NCI-H128 (cell line): ENCODE measurements around the gene CCL5.

Experiments used
- DNase-seq: peaks from one replicate; lab custom pipeline; 2025; ENCODE audit not compliant: unreplicated experiment; lab: John Stamatoyannopoulos, UW

CCL5 gene

DNA sequence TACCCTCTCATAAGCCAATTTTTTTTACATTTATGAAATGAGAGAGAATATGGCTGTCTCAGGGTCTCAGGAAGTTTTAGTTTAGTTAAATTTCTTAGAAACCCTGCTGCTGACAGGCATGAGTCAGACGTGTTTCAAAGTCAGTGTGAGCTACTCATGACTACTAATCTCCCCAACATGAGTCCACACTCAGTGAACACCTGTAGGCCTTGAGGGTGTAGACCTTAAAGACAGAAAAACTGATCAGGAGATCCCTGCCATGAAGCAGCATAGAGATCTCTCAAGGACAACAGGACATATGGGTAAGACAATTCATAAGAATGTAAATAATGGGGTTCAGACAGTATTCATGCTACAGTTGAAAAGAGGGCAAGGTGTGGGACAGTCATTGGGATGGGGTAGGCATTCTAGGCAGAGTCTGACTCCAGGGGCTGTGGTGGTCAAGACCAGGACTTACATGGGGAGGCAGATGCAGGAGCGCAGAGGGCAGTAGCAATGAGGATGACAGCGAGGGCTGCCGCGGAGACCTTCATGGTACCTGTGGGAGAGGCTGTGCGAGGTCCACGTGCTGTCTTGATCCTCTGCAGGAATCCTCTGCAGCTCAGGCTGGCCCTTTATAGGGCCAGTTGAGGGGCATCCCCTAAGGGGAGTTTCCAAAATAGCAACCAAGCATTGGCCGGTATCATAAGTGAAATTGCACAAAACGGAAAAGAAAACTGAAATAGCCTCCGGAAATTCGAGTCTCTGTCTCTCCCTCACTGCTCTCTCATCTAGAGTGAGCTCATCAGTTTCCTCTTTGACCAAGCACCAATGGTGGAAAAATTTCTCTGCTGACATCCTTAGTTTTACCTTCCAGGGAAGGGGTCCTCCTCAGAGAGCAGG is at the start of gene CCL5:
Gene CCL5, minus strand, starts transcription at position 588 of the 882 bp plus-strand sequence.
- no peak for DNase-seq

DNA sequence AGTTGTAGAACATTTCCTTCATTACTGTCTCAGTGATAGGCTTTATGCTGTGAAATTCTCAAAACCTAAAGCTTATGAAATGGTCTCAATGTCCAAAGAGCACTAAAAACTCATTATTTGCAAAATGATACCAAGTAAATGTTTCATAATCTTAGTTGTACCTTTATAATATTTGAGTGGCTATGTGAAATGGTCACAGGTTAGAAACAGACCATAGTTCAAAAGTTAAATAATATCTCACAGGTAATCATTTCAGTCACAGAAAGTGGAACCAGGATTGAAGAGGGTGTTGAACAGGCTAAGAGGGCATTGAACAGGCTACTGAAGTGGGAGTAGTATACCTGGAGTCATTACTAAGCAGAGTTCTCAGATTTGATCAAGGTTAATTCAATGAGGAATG is 47.6 kb upstream of the CCL5 start:
- no peak for DNase-seq

DNA sequence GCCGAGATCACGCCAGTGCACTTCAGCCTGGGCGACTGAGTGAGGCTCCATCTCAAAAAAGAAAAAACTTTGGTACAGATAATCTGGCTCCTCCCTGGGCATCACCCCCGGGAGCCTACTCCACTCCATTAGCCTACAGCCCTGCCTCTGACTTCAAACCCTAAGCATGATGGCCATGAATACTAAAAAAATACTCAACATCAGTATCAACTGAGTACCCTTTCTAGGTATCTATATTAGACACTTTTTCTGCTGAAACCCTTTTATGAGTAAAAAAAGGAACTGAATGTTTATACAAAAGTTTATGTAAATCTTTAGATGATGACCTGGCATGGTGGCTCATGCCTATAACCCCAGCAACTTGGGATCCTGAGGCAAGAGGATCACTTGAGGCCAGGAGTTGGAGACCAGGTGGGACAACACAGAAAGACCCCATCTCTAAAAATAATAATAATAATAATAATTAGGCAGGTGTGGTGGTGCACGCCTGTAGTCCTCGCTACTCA is 43.5 kb upstream of the CCL5 start:
- DNase-seq = no peak

DNA sequence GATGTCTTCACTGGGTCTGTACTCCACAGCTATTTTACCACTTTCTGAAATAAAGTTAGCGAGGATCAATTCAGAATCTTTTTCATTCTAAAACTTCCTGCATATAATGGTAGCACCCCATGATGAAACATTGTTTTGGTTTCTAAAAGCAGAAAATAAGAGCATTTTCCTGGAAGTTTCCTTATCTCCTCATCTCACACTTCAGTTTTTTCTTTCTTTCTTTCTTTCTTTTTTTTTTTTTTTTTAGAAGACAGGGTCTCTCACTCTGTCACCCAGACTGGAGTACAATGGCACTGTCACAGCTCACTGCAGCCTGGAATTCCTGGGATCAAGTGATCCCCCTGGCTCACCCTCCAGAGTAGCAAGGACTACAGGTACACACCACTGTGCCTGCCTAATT is 40.1 kb upstream of the CCL5 start:
- no peak for DNase-seq

- no peak for DNase-seq
These were observed 38.5 kb upstream of the CCL5 start for GRCh38 chr17:35918665-35919064.

- no peak for DNase-seq
These were observed 37.5 kb upstream of the CCL5 start for GRCh38 chr17:35917519-35918213.

- no peak for DNase-seq
These were observed 35.2 kb upstream of the CCL5 start for GRCh38 chr17:35915153-35915964.

DNA sequence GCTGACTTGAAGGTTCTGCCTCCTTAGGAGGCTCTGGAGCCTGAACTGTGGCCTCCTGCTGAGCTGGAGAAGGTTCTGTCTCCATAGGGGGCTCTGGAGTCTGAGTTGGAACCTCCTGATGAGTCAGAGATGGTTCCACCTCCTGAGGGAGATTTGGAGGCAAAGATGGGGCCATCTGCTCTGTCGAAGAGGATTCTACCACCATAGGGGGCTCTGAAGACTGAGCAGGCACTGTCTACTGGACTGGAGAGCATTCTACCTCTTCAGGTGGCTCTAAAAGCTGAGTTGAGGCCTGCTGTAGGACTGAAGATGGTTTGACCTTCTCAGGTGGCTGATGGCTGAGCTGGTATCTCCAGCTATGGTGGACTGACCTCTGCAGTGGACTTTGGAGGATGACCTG is 34.2 kb upstream of the CCL5 start:
- no peak for DNase-seq

- no peak for DNase-seq
These were observed 33.4 kb upstream of the CCL5 start for GRCh38 chr17:35913609-35914008.

DNA sequence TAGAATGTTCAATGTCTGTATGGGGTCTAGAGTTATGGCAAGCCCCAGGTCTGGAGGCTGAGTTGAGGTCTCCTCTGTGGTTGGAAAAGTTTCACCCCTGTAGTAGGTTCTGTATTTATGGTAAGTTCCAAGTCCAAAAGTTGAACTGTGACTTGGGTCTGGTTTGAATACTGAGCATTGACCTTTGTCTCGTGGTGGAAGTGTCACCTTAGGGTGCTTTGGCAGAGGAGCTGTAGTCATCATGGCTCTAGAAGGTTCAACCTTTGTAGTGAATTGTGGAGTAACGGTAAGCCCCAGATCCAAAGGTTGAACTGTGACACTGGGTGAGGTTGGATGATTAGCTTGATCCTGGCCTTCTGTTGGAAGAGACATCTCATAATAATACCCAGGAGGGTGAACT is 32.8 kb upstream of the CCL5 start:
- DNase-seq = no peak

- no peak for DNase-seq
These were observed 32.3 kb upstream of the CCL5 start for GRCh38 chr17:35912339-35912912.

- no peak for DNase-seq
These were observed 29.2 kb upstream of the CCL5 start for GRCh38 chr17:35909408-35909807.

- DNase-seq = no peak
These were observed 27.5 kb upstream of the CCL5 start for GRCh38 chr17:35907691-35908090.

GRCh38 chr17:35906926-35907637 is 26.9 kb upstream of the CCL5 start:
- no peak for DNase-seq

GRCh38 chr17:35906191-35906925 is 26.2 kb upstream of the CCL5 start:
- no peak for DNase-seq

- no peak for DNase-seq
These were observed 23.3 kb upstream of the CCL5 start for GRCh38 chr17:35903451-35903850.

- DNase-seq = no peak
These were observed 21.5 kb upstream of the CCL5 start for GRCh38 chr17:35901631-35902175.

DNA sequence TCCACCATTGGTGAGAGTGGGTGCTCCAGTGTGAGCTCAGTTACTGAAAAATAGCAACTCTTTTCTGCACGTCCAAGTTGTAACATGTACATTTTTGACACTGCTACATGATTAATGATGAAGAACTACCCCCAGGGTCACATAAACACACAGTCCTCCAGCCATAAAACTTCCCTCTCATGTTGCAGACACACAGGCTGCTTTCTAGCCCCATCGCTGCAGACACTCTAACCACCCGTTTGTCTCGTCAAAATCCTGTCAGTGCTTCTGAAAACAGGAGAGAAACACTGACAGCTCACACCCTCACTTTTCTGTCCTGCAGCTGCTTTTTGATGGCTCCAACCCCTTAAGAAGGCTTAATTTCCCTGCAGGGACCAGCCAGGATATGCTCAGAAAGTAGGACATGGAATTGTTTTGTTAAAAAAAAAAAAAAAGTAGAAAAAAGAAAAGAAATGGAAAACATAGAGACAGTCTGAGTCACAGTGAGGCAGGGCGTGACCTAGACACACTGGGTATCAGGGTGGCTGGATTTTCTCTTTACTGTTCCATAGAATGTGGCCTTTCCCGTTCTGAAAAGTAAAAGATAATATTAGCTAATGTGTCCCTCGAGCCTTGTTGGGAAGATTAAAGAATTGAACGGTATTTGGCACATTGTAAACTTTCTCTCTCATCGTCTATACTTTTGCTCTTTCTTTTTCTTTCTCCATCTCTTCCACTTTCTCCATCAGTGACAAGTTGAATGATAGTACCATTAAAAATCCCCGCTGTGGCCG is 20.7 kb upstream of the CCL5 start:
- no peak for DNase-seq

DNA sequence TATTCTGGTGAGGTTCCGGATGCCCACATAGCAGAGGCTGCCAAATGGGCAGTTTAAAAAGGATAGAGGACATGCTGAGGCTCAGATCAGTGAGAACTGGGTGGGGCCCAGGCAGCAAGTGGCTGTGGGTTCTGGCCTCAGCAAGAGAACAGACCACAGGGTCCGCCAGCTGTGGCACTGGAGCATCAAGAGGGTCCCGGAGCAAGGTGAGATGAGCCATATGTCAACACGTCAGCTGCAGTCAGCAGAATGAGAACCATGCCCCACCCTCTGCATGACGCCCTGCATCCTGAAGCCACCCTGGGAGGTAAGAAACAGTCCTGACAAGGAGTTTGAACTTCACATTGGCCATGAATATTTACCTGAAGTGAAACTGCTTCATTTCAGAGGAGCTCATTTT is 20.1 kb upstream of the CCL5 start:
- DNase-seq = no peak
